GM10847 (cell line): Measurements from ENCODE around the gene KLHL25.

Experiments
- POLR2A ChIP-seq: IDR thresholded peaks from 2 replicates; pipeline ENCODE4 v1.6.1; 2011; ENCODE audit not compliant: insufficient read length; ENCODE audit errors: extremely low read depth

The KLHL25 gene

DNA sequence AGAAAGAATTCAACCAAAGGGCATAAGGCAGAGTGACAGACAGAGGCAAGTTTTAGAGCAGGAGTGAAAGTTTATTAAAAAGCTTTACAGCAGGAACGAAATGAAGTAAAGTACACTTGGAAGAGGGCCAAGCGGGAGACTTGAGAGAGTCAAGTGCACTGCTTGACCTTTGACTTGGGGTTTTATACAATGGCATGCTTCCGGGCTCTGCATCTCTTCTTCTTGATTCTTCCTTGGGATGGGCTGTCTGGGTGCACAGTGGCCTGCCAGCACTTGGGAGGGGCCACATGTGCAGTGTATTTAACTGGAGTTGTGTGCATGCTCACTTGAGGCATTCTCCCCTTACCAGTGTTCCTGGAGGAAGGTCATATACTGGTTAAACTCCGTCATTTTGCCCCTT lies 30.4 kb upstream of the KLHL25 start:
- no peak for TF ChIP-seq POLR2A

DNA sequence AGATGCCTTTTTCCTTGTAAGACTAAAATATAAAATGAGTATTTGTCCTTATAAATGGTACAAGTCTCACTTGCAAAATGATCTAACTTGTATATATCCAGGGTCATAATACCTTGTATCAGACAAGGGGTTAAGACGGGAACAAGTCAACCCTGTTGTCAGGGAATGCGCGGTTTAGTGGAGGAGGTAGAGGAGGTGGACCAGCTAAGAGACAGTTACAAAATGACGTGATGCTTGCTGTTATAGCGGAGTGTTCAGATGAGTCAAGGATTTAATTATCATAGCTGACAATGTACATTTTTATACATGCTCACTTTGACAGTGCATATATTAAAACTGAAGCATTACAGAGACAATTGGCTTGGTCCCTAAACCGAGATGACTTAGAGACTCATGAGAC lies 26.8 kb upstream of the KLHL25 start:
- TF ChIP-seq POLR2A = no peak

DNA sequence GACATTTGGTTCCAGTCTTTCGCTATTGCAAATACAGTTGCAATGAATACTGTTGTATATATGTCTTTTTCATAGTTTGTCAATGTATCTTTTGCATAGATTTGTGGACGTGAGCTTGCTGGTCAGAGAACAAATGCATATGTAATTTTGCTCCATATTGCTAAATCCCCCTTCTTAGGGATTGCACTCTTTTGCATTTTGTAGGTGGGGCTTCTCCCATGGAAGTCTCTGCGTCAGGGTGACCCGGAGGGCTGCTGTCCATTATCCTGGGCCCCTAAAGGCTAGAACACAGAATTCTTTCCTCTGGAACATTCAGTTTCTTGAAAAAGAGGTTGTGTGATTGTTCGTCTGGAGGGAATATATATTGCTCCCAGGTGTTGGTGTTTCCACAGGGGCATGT lies 25.2 kb upstream of the KLHL25 start:
- TF ChIP-seq POLR2A = no peak

DNA sequence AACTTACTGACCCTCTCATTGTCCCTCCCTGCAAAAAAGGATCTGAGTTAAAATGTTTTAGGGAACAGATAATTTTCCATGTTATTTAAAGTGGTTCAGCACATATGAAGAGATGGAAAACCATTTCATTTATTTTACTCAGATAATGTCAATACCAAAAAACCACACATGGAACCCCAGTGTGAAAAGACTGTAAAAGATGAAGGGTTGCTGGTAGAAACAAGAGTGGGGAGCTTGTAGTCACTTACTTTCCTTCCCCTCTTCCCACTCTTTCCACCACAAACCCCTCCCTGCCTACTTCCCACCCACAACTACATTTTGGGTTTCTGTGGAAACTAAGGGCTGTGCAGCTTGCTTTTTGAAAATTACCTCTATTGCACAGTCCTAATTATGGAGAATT lies 18.5 kb upstream of the KLHL25 start:
- no peak for TF ChIP-seq POLR2A

DNA sequence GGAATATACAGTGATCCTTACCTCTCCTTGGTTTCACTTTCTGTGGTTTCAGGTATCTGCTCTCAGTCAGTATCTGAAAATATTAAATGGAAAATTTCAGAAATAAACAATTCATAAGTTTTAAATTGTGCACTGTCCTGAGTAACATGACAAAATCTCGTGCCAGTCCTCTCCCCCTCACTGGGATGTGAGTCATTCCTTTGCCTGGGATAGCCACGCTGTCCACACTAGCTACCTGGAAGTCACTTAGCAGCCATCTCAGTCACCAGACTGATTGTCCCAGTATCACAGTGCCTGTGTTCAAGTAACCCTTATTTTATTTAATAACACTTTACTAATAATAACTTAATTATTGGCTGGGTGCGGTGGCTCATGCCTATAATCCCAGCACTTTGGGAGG lies 15.3 kb upstream of the KLHL25 start:
- TF ChIP-seq POLR2A = no peak

DNA sequence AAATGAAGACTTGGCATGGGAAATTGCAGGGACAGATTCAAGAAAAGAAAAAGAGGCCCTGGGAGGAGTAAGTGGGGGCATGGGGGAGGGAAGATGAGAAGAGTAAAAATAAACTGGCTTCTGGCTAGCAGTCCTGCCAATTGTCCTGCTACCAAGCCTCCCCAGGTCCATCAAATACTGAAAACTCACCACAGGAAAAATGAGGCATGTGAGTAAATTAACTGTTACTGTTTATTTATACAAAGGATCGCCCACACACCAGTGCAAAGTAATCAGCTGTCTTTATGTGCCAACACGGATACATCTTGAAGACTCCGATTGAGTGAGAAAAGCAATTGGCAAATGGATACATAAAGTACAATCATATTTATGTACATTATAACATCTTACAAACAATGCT lies 10.7 kb upstream of the KLHL25 start:
- no peak for TF ChIP-seq POLR2A

DNA sequence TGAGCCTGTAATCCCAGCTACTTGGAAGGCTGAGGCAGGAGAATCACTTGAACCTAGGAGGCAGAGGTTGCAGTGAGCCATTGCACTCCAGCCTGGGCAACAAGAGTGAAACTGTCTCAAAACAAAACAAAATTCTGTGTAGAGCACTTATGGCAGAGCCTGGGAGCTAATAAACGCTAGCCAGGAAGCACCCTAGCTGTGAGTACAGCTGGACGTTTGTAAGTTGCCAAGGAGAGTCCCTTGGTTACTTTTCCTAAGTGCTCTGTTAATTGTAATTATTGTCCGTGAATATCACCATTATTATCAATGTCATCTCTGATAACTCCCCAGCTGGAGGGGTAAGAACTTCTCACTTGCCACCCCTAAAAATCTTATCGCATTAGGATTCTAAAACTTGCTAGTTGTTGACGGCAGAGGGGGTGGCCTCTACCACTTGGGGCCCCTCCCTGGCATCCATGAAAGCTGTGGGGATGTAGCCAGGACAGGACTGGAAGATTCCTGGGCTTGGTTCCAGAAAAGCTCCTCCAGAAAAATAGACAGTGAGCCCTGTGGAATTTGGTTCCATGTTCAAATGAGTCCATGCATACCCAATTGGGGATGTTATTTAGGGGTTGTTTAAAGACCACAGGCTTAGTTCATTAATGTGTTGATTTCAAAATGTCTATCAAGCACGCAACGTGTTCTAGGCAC lies 9.9 kb upstream of the KLHL25 start:
- TF ChIP-seq POLR2A = no peak

DNA sequence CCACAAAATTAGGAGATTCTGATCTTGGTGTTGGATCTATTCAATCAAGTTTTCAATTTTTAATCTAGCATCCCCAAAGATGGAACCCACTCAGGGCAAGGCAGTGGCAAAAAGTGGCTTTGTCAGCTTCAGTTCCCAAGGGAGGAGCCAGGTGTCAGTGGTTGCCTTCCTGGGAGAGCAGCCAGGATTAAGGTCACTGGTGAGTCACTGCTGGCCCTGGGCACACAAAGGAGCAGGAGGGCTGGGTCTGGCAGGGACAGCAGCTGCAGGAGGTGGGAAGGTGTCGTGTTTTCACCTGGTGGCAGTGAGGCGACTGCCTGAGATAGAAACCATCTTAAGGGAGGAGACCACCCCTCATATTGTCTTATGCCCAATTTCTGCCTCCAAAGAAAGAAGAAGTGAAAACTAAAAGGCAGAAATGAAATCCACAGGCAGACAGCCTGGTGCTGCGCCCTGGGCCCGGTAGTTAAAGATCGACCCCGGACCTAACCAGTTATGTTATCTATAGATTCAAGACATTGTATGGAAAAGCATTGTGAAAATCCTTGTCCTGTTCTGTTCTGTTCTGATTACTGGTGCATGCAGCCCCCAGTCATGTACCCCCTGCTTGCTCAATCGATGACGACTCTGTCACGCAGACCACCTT lies 5.9 kb upstream of the KLHL25 start:
- no peak for TF ChIP-seq POLR2A

DNA sequence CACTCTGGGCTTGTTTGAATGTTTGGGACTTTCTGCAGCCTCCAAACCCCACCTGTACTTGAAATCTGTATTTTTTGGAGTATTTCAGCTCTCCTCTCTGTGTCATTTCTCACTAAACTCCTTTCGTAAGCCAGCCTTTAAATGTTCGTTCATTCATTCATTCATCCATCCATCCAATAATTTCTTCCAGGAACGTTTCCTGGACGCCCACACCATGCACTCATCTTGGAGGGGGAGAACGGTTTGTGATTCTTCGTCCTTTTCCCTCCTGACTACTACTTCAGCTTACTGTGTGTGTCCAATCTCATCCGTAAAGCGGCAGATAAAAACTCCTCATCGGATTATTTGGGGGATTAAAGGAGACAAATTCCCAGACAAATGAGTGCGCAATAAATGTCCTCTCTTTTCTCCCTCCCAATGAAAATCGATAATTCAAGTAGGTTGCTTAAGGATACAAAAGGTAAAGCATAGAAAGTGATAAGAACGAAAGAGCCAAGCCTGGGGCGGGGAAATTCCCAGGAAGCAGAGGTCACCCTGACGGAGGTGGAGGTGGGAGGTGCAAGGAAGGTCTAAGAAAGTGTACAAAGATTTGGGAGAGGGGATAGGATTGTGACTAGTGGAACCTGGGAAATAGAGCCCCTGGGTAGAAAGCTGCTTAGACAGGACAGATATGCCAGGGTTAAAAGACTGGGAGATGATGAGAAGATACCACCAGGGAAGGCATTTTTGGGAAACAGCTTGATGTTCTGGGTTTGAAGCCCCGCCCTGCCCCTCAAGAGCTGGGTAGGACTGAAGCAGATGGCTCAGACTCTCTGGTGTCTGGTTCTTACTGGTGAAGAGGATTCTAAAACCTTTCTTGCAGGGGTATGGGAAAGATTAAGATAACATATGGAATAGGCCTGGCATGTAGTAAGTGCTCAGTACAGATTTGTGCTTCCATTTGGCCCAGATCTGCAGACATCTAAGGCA lies 896 bp upstream of the KLHL25 start:
- TF ChIP-seq POLR2A = no peak

DNA sequence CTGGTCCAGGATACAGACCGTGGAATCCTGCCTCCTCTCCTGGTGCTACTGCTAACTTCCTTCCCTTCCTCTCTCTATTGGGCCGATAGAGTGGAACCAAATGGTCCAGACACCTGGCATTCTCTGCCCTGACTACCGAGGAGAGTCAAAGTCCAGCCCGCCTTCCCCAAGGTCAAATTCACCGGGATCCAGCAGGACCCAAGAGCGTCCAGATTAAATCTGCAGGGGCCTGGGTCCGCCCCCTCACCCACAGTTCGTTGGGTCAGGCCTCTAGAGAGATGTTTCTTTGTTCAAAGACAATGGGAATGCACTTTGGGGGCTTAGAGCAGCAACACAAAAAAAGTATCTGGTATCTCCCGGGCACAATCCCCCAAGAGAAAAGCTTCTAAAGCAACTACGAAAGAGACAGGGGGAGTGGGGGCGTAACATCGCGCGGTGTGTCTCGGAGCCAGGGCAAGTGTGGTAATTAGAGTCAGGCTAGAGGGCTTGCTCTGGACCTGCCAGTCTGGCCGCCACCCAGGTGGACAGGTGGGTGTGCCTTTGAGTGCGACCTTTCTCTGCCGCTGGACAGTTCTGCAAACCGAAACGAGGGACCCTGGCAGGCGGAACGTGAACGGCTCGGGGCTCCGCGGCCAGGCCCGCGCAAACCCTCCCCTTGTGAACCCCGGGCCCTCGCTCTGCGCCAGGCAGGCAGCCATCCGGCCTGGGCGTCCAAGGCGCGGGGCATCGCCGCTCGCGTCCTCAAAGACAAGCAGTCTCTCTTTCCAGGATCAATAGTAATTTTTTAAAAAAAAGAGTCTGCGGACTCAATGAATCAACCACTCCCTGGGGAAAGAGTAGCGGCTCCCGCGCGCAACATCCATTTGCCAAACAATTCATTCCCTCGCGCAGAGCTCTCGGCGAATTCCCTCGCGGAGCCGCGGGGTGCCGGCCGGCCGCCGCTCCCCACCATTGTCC lies 806 bp downstream of the KLHL25 start:
- TF ChIP-seq POLR2A = no peak

DNA sequence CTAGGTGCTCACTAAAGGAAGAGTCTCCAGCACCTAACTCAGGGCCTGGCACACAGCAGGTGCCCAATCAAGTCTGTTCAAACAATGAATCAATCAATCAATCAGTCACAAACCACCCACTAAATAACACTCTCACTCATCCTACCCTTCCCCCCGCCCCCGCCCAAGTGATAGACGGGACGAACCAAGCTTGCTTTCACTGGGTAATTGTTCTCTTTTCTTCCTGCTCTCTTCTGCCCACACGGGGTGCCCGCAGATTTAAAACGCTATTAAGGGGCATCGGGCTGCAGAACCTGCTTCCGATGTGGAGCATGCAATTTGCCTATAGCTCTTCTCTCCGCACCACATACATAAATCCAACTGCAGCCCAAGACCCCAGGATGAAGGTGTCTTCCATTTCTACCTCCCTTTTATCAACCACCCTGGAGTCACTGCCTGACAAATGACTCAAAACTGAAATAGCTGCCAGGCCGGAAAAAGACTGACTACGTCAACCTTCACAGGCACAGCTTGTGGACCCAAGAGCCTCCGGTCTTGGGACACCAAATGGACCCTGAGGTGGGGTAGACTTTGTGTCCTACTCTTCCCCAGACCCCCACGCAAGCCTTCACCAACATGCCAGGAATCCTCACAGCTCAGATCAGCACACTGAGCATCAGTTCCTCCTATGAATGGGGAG lies 1.7 kb downstream of the KLHL25 start:
- no peak for TF ChIP-seq POLR2A

DNA sequence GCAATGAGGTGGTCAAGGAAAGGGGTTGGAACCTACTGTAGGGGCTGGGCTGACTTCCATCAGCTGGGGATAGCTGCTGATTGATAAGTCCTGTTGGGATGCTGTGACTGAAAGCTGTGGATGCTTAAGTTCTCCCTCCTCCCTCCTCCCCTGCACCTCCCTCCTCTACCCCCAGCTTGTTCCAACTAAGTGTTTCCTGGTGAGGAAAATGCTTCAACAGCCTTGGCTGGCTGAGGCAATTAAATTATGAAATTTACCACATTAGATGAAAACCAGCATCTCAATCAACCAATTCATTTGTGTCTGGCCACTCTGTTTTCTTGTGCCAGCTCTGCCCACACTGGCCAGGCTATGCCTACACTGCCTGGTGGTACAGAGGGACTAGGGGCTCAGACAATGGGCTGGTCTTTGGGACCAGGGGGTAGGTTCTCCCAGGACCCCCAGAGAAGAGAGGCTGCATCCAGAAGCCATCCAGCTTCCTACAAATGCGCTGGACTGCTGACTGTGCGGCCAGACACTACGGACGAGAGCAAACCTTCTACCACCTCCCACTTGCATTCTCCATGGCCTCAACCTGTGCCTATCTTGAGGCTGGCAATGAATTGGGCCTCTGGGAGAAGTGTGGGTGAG lies 2.5 kb downstream of the KLHL25 start:
- no peak for TF ChIP-seq POLR2A

DNA sequence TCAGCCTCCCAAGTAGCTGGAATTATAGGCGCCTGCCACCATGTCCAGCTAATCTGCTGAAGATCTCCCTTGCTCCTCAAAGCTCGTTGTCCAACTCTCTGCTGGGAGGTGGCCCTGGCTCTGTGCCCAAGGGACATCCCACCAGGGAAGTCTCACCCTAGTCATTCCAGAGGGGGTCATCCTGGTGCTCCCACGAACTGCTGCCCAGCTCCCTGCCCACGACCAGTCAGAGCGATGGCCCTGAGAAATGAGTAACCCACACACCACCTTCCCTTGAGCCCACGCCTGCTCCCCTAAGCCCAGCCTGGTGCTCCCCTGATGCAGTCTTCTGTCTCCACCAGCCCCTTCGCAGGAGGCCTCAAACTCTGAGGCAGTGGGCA lies 5.2 kb downstream of the KLHL25 start:
- TF ChIP-seq POLR2A = no peak
